Body of pancreas (tissue), 4 donors: ENCODE results near the gene ARID5A.

Source experiments
- POLR2A ChIP-seq, 3 donors: fragments of 450-650 bp; IDR thresholded peaks; one replicate each; pipeline ENCODE4 v1.6.1; 2016; ENCODE audit warnings: antibody characterized with exemption in 3 of 3, mild to moderate bottlenecking in 2 of 3
- TF ChIP-seq, protein P1 (sequence below), 7 experiments: fragments of 450-650 bp in 4 of 7; fragments of 200-600 bp in 3 of 7; sonication (generic) in 3 of 7; IDR thresholded peaks; one replicate each; pipeline ENCODE4 v1.5.1; 2016 to 2019; ENCODE audit warnings: antibody characterized with exemption in 7 of 7

DNA sequence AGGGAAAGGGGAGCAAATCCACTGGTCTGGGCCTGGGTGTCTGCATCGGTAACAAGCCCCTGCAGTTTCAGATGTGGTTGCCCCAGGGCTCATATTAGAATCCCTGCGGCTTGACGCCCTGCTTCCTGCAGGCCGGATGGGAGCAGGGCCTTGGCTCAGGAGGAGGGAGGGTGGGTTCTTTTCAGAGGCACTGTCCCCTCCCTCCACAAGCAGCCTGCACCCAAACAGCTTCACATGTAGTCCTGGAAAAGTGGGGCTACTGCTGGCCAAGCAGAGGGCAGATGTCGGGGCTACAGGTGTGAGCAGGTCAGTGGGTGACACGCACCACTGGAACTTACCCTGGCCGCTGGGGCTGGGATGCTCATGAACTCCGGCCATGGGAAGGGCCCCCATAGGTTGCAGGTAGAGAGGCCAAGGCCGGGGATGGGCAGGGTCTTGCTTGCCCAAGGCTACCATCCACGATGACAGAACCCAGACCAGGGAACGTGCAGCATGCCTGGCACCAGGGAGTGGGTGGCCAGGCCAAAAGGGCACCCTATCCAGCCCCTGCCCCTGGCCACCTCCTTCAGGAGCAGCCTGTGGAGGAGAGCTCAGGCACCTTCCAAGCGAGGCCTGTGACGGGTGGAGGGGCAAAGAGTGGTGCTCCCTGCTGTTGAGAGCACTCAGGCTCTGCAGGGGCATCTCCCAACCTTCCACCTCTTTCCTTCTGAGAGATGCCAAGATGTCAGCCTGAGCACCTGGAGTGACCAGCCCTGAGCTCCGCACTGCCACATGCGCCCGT, 16.8 kb downstream of the ARID5A start:
- TF ChIP-seq, protein P1, sequence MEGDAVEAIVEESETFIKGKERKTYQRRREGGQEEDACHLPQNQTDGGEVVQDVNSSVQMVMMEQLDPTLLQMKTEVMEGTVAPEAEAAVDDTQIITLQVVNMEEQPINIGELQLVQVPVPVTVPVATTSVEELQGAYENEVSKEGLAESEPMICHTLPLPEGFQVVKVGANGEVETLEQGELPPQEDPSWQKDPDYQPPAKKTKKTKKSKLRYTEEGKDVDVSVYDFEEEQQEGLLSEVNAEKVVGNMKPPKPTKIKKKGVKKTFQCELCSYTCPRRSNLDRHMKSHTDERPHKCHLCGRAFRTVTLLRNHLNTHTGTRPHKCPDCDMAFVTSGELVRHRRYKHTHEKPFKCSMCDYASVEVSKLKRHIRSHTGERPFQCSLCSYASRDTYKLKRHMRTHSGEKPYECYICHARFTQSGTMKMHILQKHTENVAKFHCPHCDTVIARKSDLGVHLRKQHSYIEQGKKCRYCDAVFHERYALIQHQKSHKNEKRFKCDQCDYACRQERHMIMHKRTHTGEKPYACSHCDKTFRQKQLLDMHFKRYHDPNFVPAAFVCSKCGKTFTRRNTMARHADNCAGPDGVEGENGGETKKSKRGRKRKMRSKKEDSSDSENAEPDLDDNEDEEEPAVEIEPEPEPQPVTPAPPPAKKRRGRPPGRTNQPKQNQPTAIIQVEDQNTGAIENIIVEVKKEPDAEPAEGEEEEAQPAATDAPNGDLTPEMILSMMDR (IDR thresholded peaks at IDR 0.05), result no peak
- TF ChIP-seq POLR2A (IDR thresholded peaks at IDR 0.05), result no peak
